Measurements from ENCODE around the gene EDNRA. TPM values are rescaled to one million over a fixed set of nuclear protein-coding genes. Genes with fewer than 3 reads are reported as not detected.

Gene EDNRA
- total and polyA plus RNA-seq, 2 donors (not counting 3 experiments of a cell fraction or from before 2014, with no cell fraction given) = 0.01 TPM; not detected in 1

DNA sequence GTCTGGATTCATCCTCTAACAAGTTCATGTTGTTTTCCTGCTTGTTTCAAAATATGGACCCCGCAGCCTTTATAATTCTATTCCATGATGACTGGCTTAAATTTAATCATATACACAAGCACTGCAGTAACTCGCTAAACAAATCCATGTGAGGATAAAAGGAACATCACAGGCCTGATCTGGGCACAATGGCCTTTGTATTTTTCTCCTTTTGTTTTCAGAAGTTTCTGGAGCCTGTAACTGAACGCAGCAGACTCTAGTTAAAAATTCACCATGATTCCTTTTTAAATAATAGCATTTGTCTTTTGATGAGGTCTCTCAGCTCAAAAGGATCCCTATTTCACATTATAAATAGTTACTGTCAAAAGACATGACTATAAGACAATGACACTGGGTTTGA lies 106.1 kb downstream of the EDNRA start:
- Histone ChIP-seq H3K9ac (replicated peaks; ENCODE audit: extremely low read depth, insufficient read depth, low read length) (no peak overlapping the region), H3K9me3 (replicated peaks; ENCODE audit: control insufficient read depth, insufficient read depth, low read length) (no peaks in the 10 kb centered on the region), H3K4me2 (ENCODE audit: insufficient read depth, low read length) (no peak overlapping the region), H3K9me1 (replicated peaks; ENCODE audit: control insufficient read depth, extremely low read depth, insufficient read depth, low read length) (no peaks in the 10 kb centered on the region), H3K36me3 (ENCODE audit: control insufficient read depth in 2 of 2, extremely low read depth in 1 of 2, insufficient read depth in 2 of 2, low read length in 2 of 2) (no peaks in the 10 kb centered on the region), H2AFZ (ENCODE audit: low read depth, low read length) (no peak overlapping the region), H3K4me1 (ENCODE audit: control insufficient read depth, extremely low read depth, insufficient read depth, low read length) (no peaks in the 10 kb centered on the region), H3K79me2 (ENCODE audit: control insufficient read depth, insufficient read depth, low read length) (no peaks in the 10 kb centered on the region), H4K20me1 (replicated peaks; ENCODE audit: control insufficient read depth, extremely low read depth, insufficient read depth, low read length) (no peaks in the 10 kb centered on the region), H3K4me3 (replicated peaks in 1 of 3; ENCODE audit: insufficient read depth in 1 of 3, low read depth in 1 of 3, low read length in 3 of 3) (no peak overlapping the region), H3K27ac (ENCODE audit: insufficient read depth, low read depth, low read length) (no peak overlapping the region), H3K27me3 (ENCODE audit: control insufficient read depth in 2 of 2, insufficient read depth in 2 of 2, low read length in 2 of 2) (no peaks in the 10 kb centered on the region)
- dilution Hi-C loops (cut with MboI; ENCODE audit: extremely low pct_ligation_motif_present, low sequenced_read_pairs) = no loop called here
- TF ChIP-seq FOS (IDR thresholded peaks at IDR 0.05; ENCODE audit: borderline replicate concordance, insufficient read depth, low read length) (no peak), POLR2AphosphoS5 (IDR thresholded peaks at IDR 0.05; ENCODE audit: insufficient read depth, low read depth, low read length) (no peak), EZH2 (IDR thresholded peaks at IDR 0.05; ENCODE audit: borderline replicate concordance, low read depth, low read length, severe bottlenecking) (no peak), GATA2 (IDR thresholded peaks at IDR 0.05; ENCODE audit: insufficient read depth, insufficient read length, low read depth, low read length) (no peak), MYC (IDR thresholded peaks at IDR 0.05; ENCODE audit: low read depth, low read length) (no peak), JUN (IDR thresholded peaks at IDR 0.05; ENCODE audit: borderline replicate concordance, insufficient read depth, insufficient read length, low read depth) (no peak), POLR2A (IDR thresholded peaks at IDR 0.05; ENCODE audit: low read depth, low read length) (no peak)
- TF ChIP-seq, protein P1, sequence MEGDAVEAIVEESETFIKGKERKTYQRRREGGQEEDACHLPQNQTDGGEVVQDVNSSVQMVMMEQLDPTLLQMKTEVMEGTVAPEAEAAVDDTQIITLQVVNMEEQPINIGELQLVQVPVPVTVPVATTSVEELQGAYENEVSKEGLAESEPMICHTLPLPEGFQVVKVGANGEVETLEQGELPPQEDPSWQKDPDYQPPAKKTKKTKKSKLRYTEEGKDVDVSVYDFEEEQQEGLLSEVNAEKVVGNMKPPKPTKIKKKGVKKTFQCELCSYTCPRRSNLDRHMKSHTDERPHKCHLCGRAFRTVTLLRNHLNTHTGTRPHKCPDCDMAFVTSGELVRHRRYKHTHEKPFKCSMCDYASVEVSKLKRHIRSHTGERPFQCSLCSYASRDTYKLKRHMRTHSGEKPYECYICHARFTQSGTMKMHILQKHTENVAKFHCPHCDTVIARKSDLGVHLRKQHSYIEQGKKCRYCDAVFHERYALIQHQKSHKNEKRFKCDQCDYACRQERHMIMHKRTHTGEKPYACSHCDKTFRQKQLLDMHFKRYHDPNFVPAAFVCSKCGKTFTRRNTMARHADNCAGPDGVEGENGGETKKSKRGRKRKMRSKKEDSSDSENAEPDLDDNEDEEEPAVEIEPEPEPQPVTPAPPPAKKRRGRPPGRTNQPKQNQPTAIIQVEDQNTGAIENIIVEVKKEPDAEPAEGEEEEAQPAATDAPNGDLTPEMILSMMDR (IDR thresholded peaks at IDR 0.05; ENCODE audit: extremely low read depth in 1 of 2, insufficient read depth in 1 of 2, low read depth in 1 of 2, low read length in 2 of 2) = no peak
- TF ChIP-seq, protein P2, sequence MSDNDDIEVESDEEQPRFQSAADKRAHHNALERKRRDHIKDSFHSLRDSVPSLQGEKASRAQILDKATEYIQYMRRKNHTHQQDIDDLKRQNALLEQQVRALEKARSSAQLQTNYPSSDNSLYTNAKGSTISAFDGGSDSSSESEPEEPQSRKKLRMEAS (IDR thresholded peaks at IDR 0.05; ENCODE audit: insufficient read depth, insufficient read length) = no peak
- ChIA-PET POLR2A (no interaction called here), CTCF (interaction anchor here (1.0 to 5.7 kb wide), 3 partner anchors 68 to 490 kb away, joined by 3 to 233 read pairs (median 125); no protein-coding TSS in a partner anchor)
- intact Hi-C loops (cut with micrococcal nuclease) = no loop called here
- BruUV-seq (replicated peaks) = no TSS peak
- FAIRE-seq = no peak
- DNase-seq (ENCODE audit: low read depth, low spot score) = no peak
